HEK293 (cell line): ENCODE measurements around the gene SSH3.

Experiments used
- CTCF ChIA-PET: fragments of 350-600 bp; formaldehyde crosslinking; extraction: SDS; loops from one replicate; lab custom pipeline; 2021; ENCODE audit warnings: antibody characterized with exemption; lab: Yijun Ruan, JAX
- POLR2A ChIA-PET: fragments of 300-600 bp; formaldehyde crosslinking; extraction: SDS; loops from one replicate; lab custom pipeline; 2020; ENCODE audit warnings: antibody characterized with exemption, inconsistent platforms; lab: Yijun Ruan, JAX
- H3K27ac ChIP-seq: fragments of 200-500 bp; sonication (Bioruptor generic); 2 replicates; pipeline ENCODE4 v1.5.1; 2014; ENCODE audit warnings: low read depth, low read length, control low read depth, inconsistent platforms; ENCODE audit errors: extremely low read depth
- H3K36me3 ChIP-seq, 2 experiments: fragments of 200-500 bp in 1 of 2; sonication (Bioruptor generic) in 1 of 2; 1 replicate in 1 of 2; 2 replicates in 1 of 2; pipeline ENCODE4 v1.5.1; 2014 to 2017; ENCODE audit warnings: inconsistent platforms in 2 of 2, low read length in 2 of 2; ENCODE audit not compliant: control insufficient read depth in 2 of 2, insufficient read depth in 1 of 2
- H3K4me1 ChIP-seq: fragments of 200-500 bp; sonication (Bioruptor generic); 2 replicates; pipeline ENCODE4 v1.5.1; 2014; ENCODE audit warnings: mild to moderate bottlenecking, low read length, inconsistent platforms; ENCODE audit not compliant: control insufficient read depth, insufficient read depth
- H3K4me3 ChIP-seq: 2 replicates; pipeline ENCODE4 v1.5.1; 2011; ENCODE audit warnings: low read depth, mild to moderate bottlenecking, control low read depth, low read length, moderate library complexity
- H3K9me3 ChIP-seq: fragments of 200-500 bp; sonication (Bioruptor generic); 2 replicates; pipeline ENCODE4 v1.5.1; 2014; ENCODE audit warnings: low read depth, low read length, inconsistent platforms; ENCODE audit not compliant: control insufficient read depth, insufficient read depth
- CTCF ChIP-seq: fragments of 450-650 bp; formaldehyde crosslinking; IDR thresholded peaks from 2 replicates; pipeline ENCODE4 v1.5.1; 2016; ENCODE audit warnings: missing biosample characterization, missing genetic modification characterization
- GLI2 ChIP-seq: fragments of 450-650 bp; formaldehyde crosslinking; IDR thresholded peaks from 2 replicates; pipeline ENCODE4; 2017; ENCODE audit warnings: missing biosample characterization, missing genetic modification characterization, low read depth, borderline replicate concordance
- GLIS1 ChIP-seq: fragments of 450-650 bp; formaldehyde crosslinking; IDR thresholded peaks from 2 replicates; pipeline ENCODE4 v1.5.1; 2016; ENCODE audit warnings: missing biosample characterization, missing genetic modification characterization
- KLF8 ChIP-seq: fragments of 450-650 bp; formaldehyde crosslinking; IDR thresholded peaks from 2 replicates; pipeline ENCODE4 v1.5.1; 2016; ENCODE audit warnings: missing biosample characterization, missing genetic modification characterization
- OSR2 ChIP-seq: fragments of 450-650 bp; formaldehyde crosslinking; IDR thresholded peaks from 2 replicates; pipeline ENCODE4 v1.5.1; 2016; ENCODE audit warnings: missing biosample characterization, missing genetic modification characterization
- TCF7L2 ChIP-seq: IDR thresholded peaks from 2 replicates; pipeline ENCODE4 v1.6.1; 2011; ENCODE audit warnings: low read depth, mild to moderate bottlenecking, inconsistent platforms, low read length, moderate library complexity, borderline replicate concordance
- ZBTB17 ChIP-seq: fragments of 450-650 bp; formaldehyde crosslinking; IDR thresholded peaks from 2 replicates; pipeline ENCODE4 v1.5.1; 2016; ENCODE audit warnings: missing biosample characterization, missing genetic modification characterization
- ZEB2 ChIP-seq: fragments of 450-650 bp; formaldehyde crosslinking; IDR thresholded peaks from 2 replicates; pipeline ENCODE4 v1.5.1; 2016; ENCODE audit warnings: missing biosample characterization, missing genetic modification characterization
- ZFHX2 ChIP-seq: fragments of 450-650 bp; formaldehyde crosslinking; conservative IDR thresholded peaks from 2 replicates; pipeline ENCODE4 v1.5.1; 2016; ENCODE audit warnings: missing biosample characterization, missing genetic modification characterization
- ZFP69B ChIP-seq: fragments of 450-650 bp; formaldehyde crosslinking; IDR thresholded peaks from 2 replicates; pipeline ENCODE4 v1.5.1; 2016; ENCODE audit warnings: missing biosample characterization, missing genetic modification characterization
- ZIC2 ChIP-seq: fragments of 450-650 bp; formaldehyde crosslinking; IDR thresholded peaks from 2 replicates; pipeline ENCODE4 v1.5.1; 2016; ENCODE audit warnings: missing biosample characterization, missing genetic modification characterization
- ZNF311 ChIP-seq: fragments of 450-650 bp; formaldehyde crosslinking; IDR thresholded peaks from 2 replicates; pipeline ENCODE4 v1.5.1; 2017; ENCODE audit warnings: missing biosample characterization, missing genetic modification characterization, borderline replicate concordance
- ZNF341 ChIP-seq: fragments of 450-650 bp; formaldehyde crosslinking; IDR thresholded peaks from 2 replicates; pipeline ENCODE4; 2016; ENCODE audit warnings: low read depth, missing biosample characterization, missing genetic modification characterization
- ZNF398 ChIP-seq: fragments of 450-650 bp; formaldehyde crosslinking; IDR thresholded peaks from 2 replicates; pipeline ENCODE4 v1.5.1; 2017; ENCODE audit warnings: missing biosample characterization, missing genetic modification characterization
- ZNF513 ChIP-seq: fragments of 450-650 bp; IDR thresholded peaks from 2 replicates; pipeline ENCODE4 v1.5.1; 2018; ENCODE audit warnings: missing biosample characterization, missing genetic modification characterization
- ZNF610 ChIP-seq: fragments of 450-650 bp; formaldehyde crosslinking; IDR thresholded peaks from 2 replicates; pipeline ENCODE4 v1.5.1; 2016; ENCODE audit warnings: missing biosample characterization, missing genetic modification characterization, borderline replicate concordance
- ZNF624 ChIP-seq: fragments of 450-650 bp; formaldehyde crosslinking; IDR thresholded peaks from 2 replicates; pipeline ENCODE4 v1.5.1; 2017; ENCODE audit warnings: missing biosample characterization, missing genetic modification characterization
- ZNF654 ChIP-seq: fragments of 450-650 bp; formaldehyde crosslinking; IDR thresholded peaks from 2 replicates; pipeline ENCODE4 v1.5.1; 2016; ENCODE audit warnings: low read depth, missing biosample characterization, missing genetic modification characterization
- ZNF791 ChIP-seq: fragments of 450-650 bp; formaldehyde crosslinking; IDR thresholded peaks from 2 replicates; pipeline ENCODE4 v1.5.1; 2016; ENCODE audit warnings: missing biosample characterization, missing genetic modification characterization
- ZSCAN30 ChIP-seq: fragments of 450-650 bp; IDR thresholded peaks from 2 replicates; pipeline ENCODE4 v1.5.1; 2018; ENCODE audit warnings: missing biosample characterization, mild to moderate bottlenecking, missing genetic modification characterization, moderate library complexity
- ZSCAN4 ChIP-seq: fragments of 450-650 bp; formaldehyde crosslinking; IDR thresholded peaks from 2 replicates; pipeline ENCODE4 v1.5.1; 2017; ENCODE audit warnings: missing biosample characterization, missing genetic modification characterization

SSH3 gene

GRCh38 chr11:67355794-67356386 is 52.6 kb downstream of the SSH3 start (continued):
- no peak for TF ChIP-seq ZEB2

- peak; percentile 77 for TF ChIP-seq ZNF341 (tag by site-specific recombination)
- TF ChIP-seq ZNF791 (tag by site-specific recombination), result no peak
- TF ChIP-seq ZNF624 (tag by site-specific recombination), result no peak
- Histone ChIP-seq H3K4me3 (no peak overlapping the region), H3K4me1 (no peaks in the 10 kb centered on the region), H3K36me3 (no peaks in the 10 kb centered on the region), H3K27ac (no peak overlapping the region), H3K9me3 (no peaks in the 10 kb centered on the region)
- CTCF ChIA-PET, result interaction anchor here (0.5 to 30.4 kb wide), 14 partner anchors 10 to 303 kb away, joined by 3 to 898 read pairs (median 4); partner anchors contain the start of genes CLCF1, RAD9A and RPS6KB2
- POLR2A ChIA-PET, result interaction anchor here (1.3 to 2.3 kb wide), 3 partner anchors 18 to 35 kb away, joined by 4 to 8 read pairs (median 7); partner anchors contain the start of gene RAD9A
Observed at GRCh38 chr11:67356387-67356863, 53.1 kb downstream of the SSH3 start.

- no peaks in the 10 kb centered on the region for H3K4me1 ChIP-seq
- TF ChIP-seq ZSCAN4 (tag by site-specific recombination), result no peak
- TF ChIP-seq ZNF513 (tag by site-specific recombination), result 0 out of 2 replicates have a peak, but pooled peaks have one; percentile 24
- peak; percentile 43 for TF ChIP-seq ZIC2
- TF ChIP-seq ZFP69B (tag by site-specific recombination), result 0 out of 2 replicates have a peak, but pooled peaks have one; percentile 24
- TF ChIP-seq GLIS1 (tag by site-specific recombination), result peak; percentile 28; the same call in 1 of the 2 replicates
- no peak for TF ChIP-seq ZNF610 (tag by site-specific recombination)
- TF ChIP-seq CTCF (tag by site-specific recombination), result peak; percentile 77; the same call in 1 of the 2 replicates
- peak; percentile 84 for TF ChIP-seq ZNF654
- no peak for TF ChIP-seq GLI2 (tag by site-specific recombination)
- no peak for TF ChIP-seq TCF7L2
- 0 out of 2 replicates have a peak, but pooled peaks have one; percentile 36 for TF ChIP-seq KLF8 (tag by site-specific recombination)
- TF ChIP-seq OSR2 (tag by site-specific recombination), result no peak
- TF ChIP-seq ZBTB17, result peak; percentile 48
- TF ChIP-seq ZSCAN30 (tag by site-specific recombination), result 0 out of 2 replicates have a peak, but pooled peaks have one; percentile 8
- TF ChIP-seq ZNF341 (tag by site-specific recombination), result no peak
- TF ChIP-seq ZNF398 (tag by site-specific recombination), result peak; percentile 25; the same call in 1 of the 2 replicates
- peak; percentile 37 for TF ChIP-seq ZFHX2 (tag by site-specific recombination)
- no peak for TF ChIP-seq ZNF311 (tag by site-specific recombination)
- no peak overlapping the region for H3K27ac ChIP-seq
- no peak overlapping the region for H3K4me3 ChIP-seq
- H3K36me3 ChIP-seq, result no peaks in the 10 kb centered on the region
- POLR2A ChIA-PET, result interaction anchor here (1.3 to 2.3 kb wide), 3 partner anchors 17 to 35 kb away, joined by 4 to 8 read pairs (median 7); partner anchors contain the start of gene RAD9A
- CTCF ChIA-PET, result interaction anchor here (0.6 to 30.4 kb wide), 18 partner anchors 10 to 932 kb away, joined by 3 to 898 read pairs (median 4); partner anchors contain the start of genes CCDC87, CLCF1 and RAD9A
- H3K9me3 ChIP-seq, result no peaks in the 10 kb centered on the region
Observed at GRCh38 chr11:67356864-67357561, 53.7 kb downstream of the SSH3 start.
